Hypothalamus (tissue), 51 donors: ENCODE data around the gene ZNF280A.
"Not testable (repeated sequence)": the region's sequence is repeated elsewhere in the genome, so short reads cannot be mapped to it uniquely, and the experiment has no call there.

ENCODE experiments used
- DNase-seq, 51 donors: peaks; one replicate each; lab custom pipeline; 2025; lab: John Stamatoyannopoulos, UW

The ZNF280A gene

GRCh38 chr22:22478470-22478869 is 41.6 kb downstream of the ZNF280A start:
- no peak for DNase-seq

GRCh38 chr22:22474733-22475132 is 45.3 kb downstream of the ZNF280A start:
- DNase-seq, result no peak

DNA sequence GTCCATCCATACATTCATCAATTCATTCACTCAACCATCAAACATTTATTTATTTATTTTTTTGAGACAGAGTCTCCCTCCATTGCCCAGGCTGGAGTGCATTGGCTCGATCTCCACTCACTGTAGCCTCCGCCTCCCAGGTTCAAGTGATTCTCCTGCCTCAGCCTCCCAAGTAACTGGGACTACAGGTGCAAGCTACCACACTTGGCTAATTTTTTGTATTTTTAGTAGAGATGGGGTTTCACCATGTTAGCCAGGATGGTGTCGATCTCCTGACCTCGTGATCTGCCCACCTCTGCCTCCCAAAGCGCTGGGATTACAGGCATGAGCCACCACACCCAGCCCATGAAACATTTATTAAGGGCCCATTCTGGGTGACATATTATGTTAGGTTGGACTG is 49.0 kb downstream of the ZNF280A start:
- DNase-seq, result not testable (repeated sequence)

- no peak for DNase-seq
Observed at GRCh38 chr22:22469527-22469926, 50.5 kb downstream of the ZNF280A start.

- DNase-seq, result not testable (repeated sequence)
Observed at GRCh38 chr22:22468794-22469469, 51.1 kb downstream of the ZNF280A start.

GRCh38 chr22:22467112-22467511 is 53.0 kb downstream of the ZNF280A start:
- DNase-seq, result no peak

DNA sequence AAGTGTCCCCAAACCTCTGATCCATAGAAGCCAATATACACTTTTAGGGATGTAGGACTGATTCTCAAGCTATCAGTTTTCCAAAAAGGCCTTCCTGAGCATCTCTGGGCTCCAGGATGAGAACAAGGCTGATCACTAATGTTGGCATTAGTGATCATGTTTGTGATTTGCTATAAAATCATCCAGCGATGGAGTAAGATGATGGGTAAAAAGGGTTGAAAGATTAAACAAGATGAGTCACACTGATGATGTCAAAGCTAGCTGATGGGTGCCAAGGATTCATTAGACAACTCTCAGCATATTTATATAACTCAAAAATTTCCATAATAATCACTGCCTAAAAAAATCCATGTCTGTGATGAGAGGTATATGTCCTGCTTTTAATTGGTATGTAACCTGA is 54.3 kb downstream of the ZNF280A start:
- DNase-seq, result no peak

DNA sequence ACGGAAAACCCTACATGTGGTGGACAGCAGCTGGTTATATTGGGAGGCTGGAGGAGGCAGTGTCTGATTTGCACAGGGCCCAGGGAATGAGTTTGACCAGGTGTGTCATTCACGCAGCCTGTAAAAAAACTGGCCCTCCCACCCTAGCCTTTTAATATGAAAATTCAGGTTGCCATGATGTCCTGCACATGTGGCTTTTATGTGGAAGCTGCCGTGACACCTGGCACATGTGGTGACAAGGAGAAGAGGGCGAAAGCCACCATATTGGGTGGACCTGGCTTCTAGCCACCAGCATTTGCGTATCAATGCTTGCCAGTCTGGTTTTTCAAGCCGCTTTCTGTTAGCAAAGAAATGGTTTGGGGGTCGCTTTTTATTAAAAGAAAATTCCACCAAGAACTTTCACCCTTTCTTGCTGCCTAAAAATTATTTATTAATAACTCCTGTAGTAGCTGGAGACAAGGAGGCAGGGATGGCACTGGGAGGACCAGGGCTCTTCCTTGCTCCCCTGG is 54.9 kb downstream of the ZNF280A start:
- DNase-seq, result no peak

DNA sequence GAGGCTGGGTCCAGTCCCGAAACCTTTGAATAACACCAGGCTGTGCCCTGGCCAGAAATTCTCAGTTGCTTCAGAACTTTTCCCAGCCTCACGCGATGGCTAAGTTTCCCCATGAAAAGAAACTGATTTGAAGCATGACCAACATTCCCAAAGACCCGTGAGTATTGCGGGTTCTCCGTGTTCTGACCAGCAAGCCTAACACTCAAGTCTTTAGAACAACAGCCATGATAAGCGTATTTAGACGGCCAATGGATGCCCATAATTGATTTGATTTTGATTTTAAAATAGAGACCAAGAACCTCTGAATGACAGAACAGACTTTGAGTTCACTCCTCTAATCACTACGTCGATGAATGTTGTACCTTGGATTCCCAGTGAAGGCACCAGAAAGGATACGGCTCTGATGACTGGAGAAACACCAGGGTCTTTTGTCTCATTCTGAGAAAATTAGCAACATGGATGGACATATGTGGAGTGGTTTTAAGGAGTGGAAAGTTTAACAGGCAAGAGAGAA is 55.5 kb downstream of the ZNF280A start:
- no peak for DNase-seq

DNA sequence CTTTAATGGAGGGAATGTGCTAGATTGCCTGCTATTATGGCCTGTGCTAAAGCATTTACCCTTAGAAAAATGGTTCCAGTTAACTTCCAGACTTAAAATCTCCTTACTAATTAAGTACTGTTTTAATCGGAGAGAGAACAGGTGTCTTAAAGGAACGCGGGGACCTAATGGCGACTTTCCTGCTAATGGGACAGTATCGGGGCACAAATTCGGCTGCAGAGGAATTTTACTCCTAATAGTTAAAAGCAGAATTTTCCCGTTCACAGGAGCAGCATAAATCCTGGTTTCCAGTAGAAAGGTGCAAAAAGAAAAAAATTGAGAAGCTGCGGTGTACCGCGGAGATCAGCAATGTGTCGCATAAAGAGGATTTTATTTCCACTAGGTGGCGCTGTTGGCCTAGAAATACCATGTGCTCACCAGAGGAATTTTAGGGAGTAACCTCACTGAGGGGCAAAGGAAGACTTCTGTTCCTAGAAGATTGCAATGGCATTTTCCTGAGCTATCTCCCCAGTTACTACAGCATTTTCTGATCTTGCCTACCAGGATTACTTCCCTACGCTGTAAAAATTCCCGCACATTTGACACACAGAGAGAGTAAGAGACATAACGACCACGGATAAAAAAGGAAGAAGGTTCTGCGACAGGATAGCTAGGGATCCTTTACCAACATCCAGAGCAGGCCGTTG is 56.1 kb downstream of the ZNF280A start:
- peak in 32 of 51 donors; percentile 2 to 69 (median 20) for DNase-seq
